ENCODE results near the gene GAA. TPM values are rescaled to one million over a fixed set of nuclear protein-coding genes. Genes with fewer than 3 reads are reported as not detected.
A peak's percentile ranks its signal among the peaks of the same experiment; 100 is the strongest.

The GAA gene
- 37.7 and 40.7 TPM in 2 replicates for total RNA-seq (ENCODE audit: low replicate concordance)
- long read RNA-seq, partial matches to known transcripts = 2 of 5 reads
- long read RNA-seq, other reads (novel, unspliced or antisense) = 0 of 5 reads

DNA sequence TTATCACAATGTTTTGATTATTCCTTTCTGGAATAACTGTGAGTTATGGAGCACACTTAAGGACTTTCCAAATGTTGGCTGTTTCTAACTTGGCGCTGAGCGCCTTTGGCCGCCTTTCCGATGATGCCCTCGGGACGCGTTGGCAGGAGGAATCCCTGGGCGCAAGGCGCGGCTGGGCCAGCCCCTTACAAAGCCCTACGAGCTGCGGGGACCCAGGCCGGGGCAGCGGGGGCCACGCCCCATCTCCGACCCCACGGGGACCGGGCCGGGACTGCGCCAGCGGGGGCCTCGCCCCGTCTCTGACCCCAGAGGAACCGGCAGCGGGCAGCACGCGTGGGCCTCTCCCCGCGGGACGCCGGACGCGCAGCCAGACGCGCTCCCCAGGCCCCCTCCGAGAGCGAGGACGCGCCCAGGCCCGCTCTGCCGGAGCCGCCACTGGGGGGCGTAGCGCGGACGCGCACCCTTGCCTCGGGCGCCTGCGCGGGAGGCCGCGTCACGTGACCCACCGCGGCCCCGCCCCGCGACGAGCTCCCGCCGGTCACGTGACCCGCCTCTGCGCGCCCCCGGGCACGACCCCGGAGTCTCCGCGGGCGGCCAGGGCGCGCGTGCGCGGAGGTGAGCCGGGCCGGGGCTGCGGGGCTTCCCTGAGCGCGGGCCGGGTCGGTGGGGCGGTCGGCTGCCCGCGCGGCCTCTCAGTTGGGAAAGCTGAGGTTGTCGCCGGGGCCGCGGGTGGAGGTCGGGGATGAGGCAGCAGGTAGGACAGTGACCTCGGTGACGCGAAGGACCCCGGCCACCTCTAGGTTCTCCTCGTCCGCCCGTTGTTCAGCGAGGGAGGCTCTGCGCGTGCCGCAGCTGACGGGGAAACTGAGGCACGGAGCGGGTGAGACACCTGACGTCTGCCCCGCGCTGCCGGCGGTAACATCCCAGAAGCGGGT, at the start of gene GAA:
Gene GAA, plus strand, starts transcription at position 571 of the 935 bp plus-strand sequence. CDS start 3,006 bp downstream, outside the sequence.
- H3K27me3 Mint-ChIP-seq = no peaks in the 10 kb centered on the region
- no peaks in the 10 kb centered on the region for H3K9me3 Mint-ChIP-seq
- peaks cover 31% of the 10 kb centered on the region for H3K4me1 Mint-ChIP-seq (ENCODE audit: unreplicated experiment)
- peak; percentile 94 for TF ChIP-seq CTCF (conservative IDR thresholded peaks at IDR 0.05)
- no peaks in the 10 kb centered on the region for H3K36me3 Mint-ChIP-seq
- peak within 1 kb of the TSS; percentile 84 for H3K27ac Mint-ChIP-seq
- DNase-seq (ENCODE audit: extremely low spot score, unreplicated experiment) = peak; percentile 96
- H3K4me3 Mint-ChIP-seq = peak within 1 kb of the TSS; percentile 95

- no peak for TF ChIP-seq CTCF (conservative IDR thresholded peaks at IDR 0.05)
- no peak for DNase-seq (ENCODE audit: extremely low spot score, unreplicated experiment)
- Mint-ChIP-seq H3K4me3 (no peak overlapping the region), H3K4me1 (ENCODE audit: unreplicated experiment) (no peaks in the 10 kb centered on the region), H3K27me3 (no peaks in the 10 kb centered on the region), H3K9me3 (no peaks in the 10 kb centered on the region), H3K36me3 (peaks cover 12% of the 10 kb centered on the region), H3K27ac (no peak overlapping the region)
These were observed 49.7 kb upstream of the GAA start for GRCh38 chr17:80051681-80052080.

DNA sequence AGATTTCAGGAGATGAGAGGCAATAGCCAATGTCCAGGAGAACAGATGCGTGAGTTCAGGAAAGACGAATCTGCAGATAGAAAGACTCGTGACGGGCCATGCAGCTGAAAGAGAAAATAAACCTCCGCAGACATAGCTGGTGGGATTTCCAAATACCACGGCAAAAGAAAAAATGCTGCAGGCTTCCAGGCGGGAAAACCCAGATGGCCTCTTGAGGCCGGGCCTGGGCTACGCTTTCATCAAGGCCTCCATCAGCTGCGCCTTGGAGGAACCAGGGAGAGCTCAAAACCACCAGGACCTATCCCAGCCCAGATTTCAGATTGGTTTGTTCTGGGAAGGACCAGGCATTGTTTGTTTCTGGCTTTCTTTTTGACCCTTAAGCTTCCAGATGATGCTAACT, 48.3 kb upstream of the GAA start:
- H3K27me3 Mint-ChIP-seq = no peaks in the 10 kb centered on the region
- no peak overlapping the region for H3K4me3 Mint-ChIP-seq
- no peak for DNase-seq (ENCODE audit: extremely low spot score, unreplicated experiment)
- no peaks in the 10 kb centered on the region for H3K9me3 Mint-ChIP-seq
- TF ChIP-seq CTCF (conservative IDR thresholded peaks at IDR 0.05) = no peak
- H3K27ac Mint-ChIP-seq = no peak overlapping the region
- H3K4me1 Mint-ChIP-seq (ENCODE audit: unreplicated experiment) = no peaks in the 10 kb centered on the region
- peaks cover 12% of the 10 kb centered on the region for H3K36me3 Mint-ChIP-seq

DNA sequence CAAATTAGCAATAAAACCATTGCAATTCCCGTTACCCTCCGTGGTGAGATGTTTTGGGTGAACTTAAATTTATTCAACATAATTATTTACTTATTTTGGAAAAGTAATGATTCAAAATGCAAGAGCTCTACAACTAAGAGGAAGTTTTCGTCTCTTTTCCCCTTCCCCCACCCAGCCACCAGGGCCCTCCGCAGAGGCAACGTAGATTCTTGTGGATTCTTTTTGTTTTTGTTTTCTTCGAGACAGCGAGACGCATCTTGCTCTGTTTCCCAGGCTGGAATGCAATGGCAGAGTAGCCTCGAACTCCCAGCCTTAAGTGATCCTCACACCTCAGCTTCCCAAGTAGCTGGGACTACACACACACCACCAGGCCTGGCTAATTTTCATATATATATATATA, 45.8 kb upstream of the GAA start:
- Mint-ChIP-seq H3K36me3 (peaks cover 3% of the 10 kb centered on the region), H3K4me1 (ENCODE audit: unreplicated experiment) (no peaks in the 10 kb centered on the region), H3K27ac (no peak overlapping the region), H3K27me3 (no peaks in the 10 kb centered on the region), H3K9me3 (no peaks in the 10 kb centered on the region), H3K4me3 (no peak overlapping the region)
- TF ChIP-seq CTCF (conservative IDR thresholded peaks at IDR 0.05) = no peak
- DNase-seq (ENCODE audit: extremely low spot score, unreplicated experiment) = no peak

GRCh38 chr17:80058311-80058955, 42.9 kb upstream of the GAA start:
- Mint-ChIP-seq H3K27me3 (no peaks in the 10 kb centered on the region), H3K4me3 (no peak overlapping the region), H3K36me3 (no peaks in the 10 kb centered on the region), H3K27ac (no peak overlapping the region), H3K9me3 (no peaks in the 10 kb centered on the region), H3K4me1 (ENCODE audit: unreplicated experiment) (no peaks in the 10 kb centered on the region)
- TF ChIP-seq CTCF (conservative IDR thresholded peaks at IDR 0.05) = no peak
- no peak for DNase-seq (ENCODE audit: extremely low spot score, unreplicated experiment)

Measured in type B pancreatic cell (in vitro differentiated cells).